Chondrocyte (in vitro differentiated cells): ENCODE data around the gene POFUT2. TPM values are rescaled to one million over a fixed set of nuclear protein-coding genes. Genes with fewer than 3 reads are reported as not detected.

Source experiments
- DNase-seq: peaks from one replicate; pipeline ENCODE4 v3.0.0; 2021; ENCODE audit warnings: mixed read lengths, low spot score
- H3K27ac Mint-ChIP-seq: one replicate; pipeline ENCODE4 v1.8.0; 2021; ENCODE audit warnings: mild to moderate bottlenecking, moderate library complexity, mixed read lengths; ENCODE audit not compliant: unreplicated experiment
- H3K27me3 Mint-ChIP-seq: 2 replicates; pipeline ENCODE4 v1.8.0; 2021; ENCODE audit warnings: low read depth, mixed read lengths
- H3K36me3 Mint-ChIP-seq: 2 replicates; pipeline ENCODE4 v1.8.0; 2021; ENCODE audit warnings: low read depth, mixed read lengths
- H3K4me1 Mint-ChIP-seq: 2 replicates; pipeline ENCODE4 v1.8.0; 2021; ENCODE audit warnings: low read depth, mild to moderate bottlenecking, mixed read lengths
- H3K4me3 Mint-ChIP-seq: one replicate; pipeline ENCODE4 v1.8.0; 2021; ENCODE audit warnings: mild to moderate bottlenecking, moderate library complexity, mixed read lengths; ENCODE audit not compliant: unreplicated experiment
- H3K9me3 Mint-ChIP-seq: 2 replicates; pipeline ENCODE4 v1.8.0; 2021; ENCODE audit warnings: low read depth, mixed read lengths
- CTCF ChIP-seq: fragments of 200-600 bp; sonication (generic); IDR thresholded peaks from 2 replicates; pipeline ENCODE4 v1.5.0; 2021; ENCODE audit warnings: antibody characterized with exemption, mild to moderate bottlenecking, moderate library complexity
- total RNA-seq: library from RNA; stranded (reverse); gene quantifications from 3 replicates; pipeline ENCODE4 v1.2.1, GENCODE V29; 2021

Gene POFUT2
- total RNA-seq, 1 donor from 2014 or later, result 73.6 TPM

DNA sequence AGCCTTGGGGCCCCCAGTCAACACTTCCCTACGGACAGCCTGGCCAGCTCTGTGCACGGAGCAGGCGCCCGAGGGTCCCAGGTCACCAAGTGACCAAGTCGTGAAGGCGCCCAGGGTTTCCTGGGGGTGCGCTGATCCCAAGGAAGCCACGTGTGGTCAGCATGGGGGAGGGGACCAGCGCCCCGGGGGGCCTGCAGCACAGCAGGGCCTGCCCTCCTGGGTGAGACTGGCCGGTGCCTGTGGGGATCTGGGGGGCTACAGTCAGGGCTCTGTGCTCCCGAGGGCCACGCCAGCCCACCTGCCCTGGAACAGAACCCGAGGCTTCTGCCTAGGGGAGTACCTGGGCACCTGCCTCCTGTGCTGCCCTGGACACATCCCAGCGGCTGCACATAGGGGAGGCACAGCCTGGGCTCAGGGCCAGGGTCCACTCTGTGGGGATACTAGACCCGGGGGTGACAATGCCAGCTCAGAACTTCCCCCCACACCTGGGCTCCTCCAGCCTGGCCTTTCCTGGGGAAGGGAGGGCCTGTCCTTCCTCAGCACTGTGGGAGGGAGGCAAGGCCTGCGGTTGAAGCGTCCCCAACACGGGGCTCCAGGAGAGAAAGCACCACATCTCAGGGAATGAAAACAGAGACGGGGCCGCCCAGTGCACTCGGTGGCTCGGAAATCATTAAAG, 6.2 kb upstream of the POFUT2 start:
- Mint-ChIP-seq H3K4me3 (peak overlapping the region; percentile 62), H3K9me3 (peaks cover 9% of the 10 kb centered on the region), H3K4me1 (peaks cover 91% of the 10 kb centered on the region), H3K36me3 (peaks cover 3% of the 10 kb centered on the region), H3K27me3 (no peaks in the 10 kb centered on the region), H3K27ac (peak overlapping the region; percentile 99)
- no peak for TF ChIP-seq CTCF
- no peak for DNase-seq

GRCh38 chr21:45293220-45293725, 5.6 kb upstream of the POFUT2 start:
- Mint-ChIP-seq H3K4me3 (no peak overlapping the region), H3K36me3 (peaks cover 3% of the 10 kb centered on the region), H3K27ac (peak overlapping the region; percentile 99), H3K9me3 (peaks cover 9% of the 10 kb centered on the region), H3K27me3 (no peaks in the 10 kb centered on the region), H3K4me1 (peaks cover 87% of the 10 kb centered on the region)
- DNase-seq, result no peak
- TF ChIP-seq CTCF, result no peak

DNA sequence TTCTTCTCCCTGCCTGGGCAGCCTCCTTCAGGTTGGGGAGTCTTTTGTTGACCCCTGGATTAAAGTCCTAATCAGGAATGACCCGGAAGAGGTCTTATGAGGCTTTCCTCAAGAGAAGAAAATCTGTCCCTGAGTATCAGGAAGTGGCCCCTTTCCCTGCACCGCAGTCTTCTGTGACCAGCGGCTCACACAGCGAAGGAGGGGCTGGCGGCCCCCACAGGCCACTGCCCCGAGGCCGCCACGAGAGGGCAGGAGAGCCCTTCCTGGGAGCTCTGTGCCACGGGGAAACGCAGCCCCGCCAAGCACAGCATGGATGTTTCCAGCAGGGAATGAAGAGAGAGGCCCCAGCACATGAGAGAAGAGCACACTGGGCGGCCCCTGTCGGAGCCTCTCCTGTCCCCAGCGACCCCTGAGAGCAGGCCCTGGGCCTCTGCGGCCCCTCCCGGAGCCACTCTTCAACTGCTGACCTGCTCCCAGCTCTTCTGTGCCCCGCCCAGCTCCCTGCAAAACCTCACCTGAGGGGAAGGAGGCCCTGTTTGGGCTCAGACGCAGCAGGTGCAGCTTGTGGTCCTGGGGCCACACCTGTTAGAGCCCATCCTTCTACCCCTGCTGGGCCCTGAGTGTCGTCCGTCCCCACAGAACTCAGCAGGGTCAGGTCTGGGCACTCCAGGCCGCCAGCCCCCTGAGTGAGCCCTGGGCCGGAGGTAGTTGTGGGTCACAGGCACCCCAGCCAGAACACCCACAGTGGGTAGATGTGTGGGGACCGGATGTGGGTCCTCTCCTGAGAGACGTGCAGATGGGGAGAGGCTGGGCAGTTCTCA, 4.9 kb upstream of the POFUT2 start:
- Mint-ChIP-seq H3K27ac (peak overlapping the region; percentile 99), H3K4me3 (no peak overlapping the region), H3K4me1 (peaks cover 82% of the 10 kb centered on the region), H3K27me3 (no peaks in the 10 kb centered on the region), H3K9me3 (peaks cover 7% of the 10 kb centered on the region), H3K36me3 (peaks cover 3% of the 10 kb centered on the region)
- TF ChIP-seq CTCF, result peak; percentile 95
- DNase-seq, result no peak

- no peak overlapping the region for H3K4me3 Mint-ChIP-seq
- no peak for DNase-seq
- H3K9me3 Mint-ChIP-seq, result no peaks in the 10 kb centered on the region
- TF ChIP-seq CTCF, result no peak
- H3K27me3 Mint-ChIP-seq, result no peaks in the 10 kb centered on the region
- peaks cover 74% of the 10 kb centered on the region for H3K4me1 Mint-ChIP-seq
- H3K27ac Mint-ChIP-seq, result peak overlapping the region; percentile 99
- H3K36me3 Mint-ChIP-seq, result no peaks in the 10 kb centered on the region
Measured at GRCh38 chr21:45291613-45292398, 4.1 kb upstream of the POFUT2 start.
